Neural cell (in vitro differentiated cells): ENCODE measurements around the gene QSOX2. TPM values are rescaled to one million over a fixed set of nuclear protein-coding genes. Genes with fewer than 3 reads are reported as not detected.

ENCODE experiments used
- H2AFZ ChIP-seq: fragments of 200-600, 300-800 bp; sonication (generic), shearing (Covaris generic); 2 replicates; pipeline ENCODE4 v1.6.0; 2014; ENCODE audit warnings: low read depth, mild to moderate bottlenecking, antibody characterized with exemption, low read length, moderate library complexity
- H3F3A ChIP-seq: fragments of 200-600 bp; shearing (Covaris generic); 2 replicates; pipeline ENCODE4 v1.6.1; 2016; ENCODE audit warnings: mild to moderate bottlenecking, moderate library complexity, mixed read lengths, antibody characterized with exemption, low read length; ENCODE audit not compliant: insufficient read depth, poor library complexity, severe bottlenecking
- H3K27ac ChIP-seq: fragments of 200-600, 300-800 bp; sonication (generic), shearing (Covaris generic); 2 replicates; pipeline ENCODE4 v1.5.1; 2014; ENCODE audit warnings: mild to moderate bottlenecking, low read length, moderate library complexity
- H3K27me3 ChIP-seq: fragments of 300-800, 200-600 bp; sonication (generic), shearing (Covaris generic); 2 replicates; pipeline ENCODE4 v1.6.0; 2014; ENCODE audit warnings: mild to moderate bottlenecking, low read depth, low read length, moderate library complexity; ENCODE audit not compliant: insufficient read depth
- H3K36me3 ChIP-seq: fragments of 300-800, 200-600 bp; sonication (generic), shearing (Covaris generic); 2 replicates; pipeline ENCODE4 v1.5.1; 2014; ENCODE audit warnings: mild to moderate bottlenecking, antibody characterized with exemption, low read length, moderate library complexity; ENCODE audit not compliant: insufficient read depth
- H3K4me2 ChIP-seq: fragments of 300-800, 200-600 bp; sonication (generic), shearing (Covaris generic); 2 replicates; pipeline ENCODE4 v1.6.0; 2014; ENCODE audit warnings: mild to moderate bottlenecking, low read length
- H3K4me3 ChIP-seq: fragments of 300-800, 200-600 bp; sonication (generic), shearing (Covaris generic); 2 replicates; pipeline ENCODE4 v1.5.1; 2014; ENCODE audit warnings: mild to moderate bottlenecking, low read length, moderate library complexity
- H3K79me2 ChIP-seq: fragments of 200-600 bp; shearing (Covaris generic); replicated peaks from 2 replicates; pipeline ENCODE4 v1.6.0; 2014; ENCODE audit warnings: mild to moderate bottlenecking, low read length, moderate library complexity; ENCODE audit not compliant: insufficient read depth
- H3K9ac ChIP-seq: fragments of 300-800, 200-600 bp; sonication (generic), shearing (Covaris generic); 2 replicates; pipeline ENCODE4 v1.6.1; 2016; ENCODE audit warnings: mild to moderate bottlenecking, low read length, mixed read lengths
- H3K9me2 ChIP-seq: fragments of 200-600 bp; shearing (Covaris generic); 2 replicates; pipeline ENCODE4 v1.6.1; 2016; ENCODE audit warnings: mild to moderate bottlenecking, low read length, mixed read lengths; ENCODE audit not compliant: insufficient read depth
- H3K9me3 ChIP-seq: fragments of 200-600, 300-800 bp; sonication (generic), shearing (Covaris generic); 2 replicates; pipeline ENCODE4 v1.6.1; 2016; ENCODE audit warnings: mild to moderate bottlenecking, mixed run types, low read length, moderate library complexity, mixed read lengths
- H4K20me1 ChIP-seq: fragments of 200-600 bp; shearing (Covaris generic); 2 replicates; pipeline ENCODE4 v1.6.1; 2016; ENCODE audit warnings: mild to moderate bottlenecking, mixed run types; ENCODE audit not compliant: insufficient read depth
- EP300 ChIP-seq: fragments of 450-650 bp; conservative IDR thresholded peaks from 2 replicates; pipeline ENCODE4 v1.6.1; 2014; ENCODE audit warnings: antibody characterized with exemption, mild to moderate bottlenecking, moderate library complexity; ENCODE audit not compliant: poor library complexity, severe bottlenecking
- EZH2 ChIP-seq: fragments of 200-600, 300-800 bp; shearing (Covaris generic), sonication (generic); IDR thresholded peaks from 2 replicates; pipeline ENCODE4 v1.6.1; 2014; ENCODE audit warnings: antibody characterized with exemption, low read length, borderline replicate concordance, mild to moderate bottlenecking; ENCODE audit not compliant: insufficient read depth, poor library complexity, severe bottlenecking
- MXI1 ChIP-seq: fragments of 450-650 bp; conservative IDR thresholded peaks from 2 replicates; pipeline ENCODE4 v1.6.1; 2014; ENCODE audit warnings: antibody characterized with exemption, mild to moderate bottlenecking; ENCODE audit not compliant: poor library complexity, severe bottlenecking
- POLR2AphosphoS5 ChIP-seq: IDR thresholded peaks from 2 replicates; pipeline ENCODE4 v1.6.1; 2012
- RAD21 ChIP-seq: fragments of 450-650 bp; conservative IDR thresholded peaks from 2 replicates; pipeline ENCODE4 v1.6.1; 2014; ENCODE audit warnings: antibody characterized with exemption, mild to moderate bottlenecking, moderate library complexity
- SMC3 ChIP-seq: fragments of 450-650 bp; conservative IDR thresholded peaks from 2 replicates; pipeline ENCODE4 v1.6.1; 2014; ENCODE audit warnings: antibody characterized with exemption, mild to moderate bottlenecking, moderate library complexity; ENCODE audit not compliant: poor library complexity
- TAF1 ChIP-seq: IDR thresholded peaks from 2 replicates; pipeline ENCODE4 v1.6.1; 2012; ENCODE audit warnings: low read depth
- polyA plus RNA-seq: library from polyadenylated mRNA; depleted of rRNA; stranded (reverse); fragments of >200 nt; gene quantifications from 2 replicates; pipeline ENCODE4 v1.2.3, GENCODE V29; 2014
- TF ChIP-seq, protein P1 (sequence below): fragments of 450-650 bp; IDR thresholded peaks from 2 replicates; pipeline ENCODE4 v1.5.1; 2014; ENCODE audit warnings: antibody characterized with exemption, mild to moderate bottlenecking, moderate library complexity; ENCODE audit not compliant: poor library complexity, severe bottlenecking
- TF ChIP-seq, protein P2 (sequence below): IDR thresholded peaks from 2 replicates; pipeline ENCODE4 v1.6.1; 2012; ENCODE audit warnings: borderline replicate concordance

Gene QSOX2
- polyA plus RNA-seq, 1 donor from 2014 or later, result 20.7 TPM

DNA sequence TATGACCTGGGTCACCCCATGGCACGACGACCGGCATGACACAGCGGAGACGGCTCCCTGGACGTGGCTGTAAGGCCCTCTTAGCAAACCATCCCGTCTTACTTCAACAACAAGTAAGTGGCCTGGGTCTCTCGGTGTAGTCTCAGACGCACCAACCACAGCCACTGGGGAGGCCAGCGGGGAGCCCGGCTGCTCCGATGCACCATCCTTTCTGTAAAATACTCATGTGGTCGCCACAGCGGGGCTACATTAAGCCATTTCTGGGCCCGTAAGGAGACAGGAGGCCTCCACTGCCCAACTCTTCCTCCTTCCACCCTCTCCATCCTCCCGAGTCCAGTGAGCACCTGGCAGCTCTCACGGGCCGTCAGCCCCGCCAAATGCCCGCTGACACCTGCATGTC is 4.7 kb downstream of the QSOX2 start:
- Histone ChIP-seq H3K9me3 (no peaks in the 10 kb centered on the region), H3K4me3 (no peak overlapping the region), H3K36me3 (no peaks in the 10 kb centered on the region), H3K27me3 (no peaks in the 10 kb centered on the region), H3K79me2 (peaks cover 32% of the 10 kb centered on the region), H3K27ac (no peak overlapping the region), H3K4me2 (no peak overlapping the region), H3K9me2 (no peaks in the 10 kb centered on the region), H3K9ac (no peak overlapping the region), H2AFZ (no peak overlapping the region), H4K20me1 (no peaks in the 10 kb centered on the region), H3F3A (no peaks in the 10 kb centered on the region)
- TF ChIP-seq RAD21, result no peak
- no peak for TF ChIP-seq SMC3
- no peak for TF ChIP-seq EZH2
- no peak for TF ChIP-seq EP300

DNA sequence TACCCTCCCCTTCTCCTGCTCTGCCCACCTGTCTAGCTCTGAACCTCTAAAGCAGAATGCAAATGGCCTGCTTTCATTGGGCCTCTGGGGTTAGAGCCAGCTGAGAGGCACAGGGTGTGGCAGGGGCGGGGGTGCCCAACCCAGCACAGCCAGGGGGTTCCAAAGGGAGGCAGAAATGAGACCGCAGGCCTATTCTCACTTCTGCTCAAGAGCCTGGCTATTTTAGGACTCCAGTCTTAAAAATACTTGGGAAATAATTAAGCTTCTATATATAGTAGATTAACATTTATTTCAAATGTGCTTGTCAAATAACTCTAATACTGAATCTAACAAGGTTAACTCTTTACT is 5.7 kb downstream of the QSOX2 start:
- Histone ChIP-seq H3K9ac (no peak overlapping the region), H3K27ac (no peak overlapping the region), H3F3A (no peaks in the 10 kb centered on the region), H2AFZ (no peak overlapping the region), H3K4me3 (no peak overlapping the region), H3K9me2 (no peaks in the 10 kb centered on the region), H4K20me1 (no peaks in the 10 kb centered on the region), H3K4me2 (no peak overlapping the region), H3K27me3 (no peaks in the 10 kb centered on the region), H3K79me2 (peaks cover 31% of the 10 kb centered on the region), H3K9me3 (no peaks in the 10 kb centered on the region), H3K36me3 (no peaks in the 10 kb centered on the region)
- TF ChIP-seq, protein P1, sequence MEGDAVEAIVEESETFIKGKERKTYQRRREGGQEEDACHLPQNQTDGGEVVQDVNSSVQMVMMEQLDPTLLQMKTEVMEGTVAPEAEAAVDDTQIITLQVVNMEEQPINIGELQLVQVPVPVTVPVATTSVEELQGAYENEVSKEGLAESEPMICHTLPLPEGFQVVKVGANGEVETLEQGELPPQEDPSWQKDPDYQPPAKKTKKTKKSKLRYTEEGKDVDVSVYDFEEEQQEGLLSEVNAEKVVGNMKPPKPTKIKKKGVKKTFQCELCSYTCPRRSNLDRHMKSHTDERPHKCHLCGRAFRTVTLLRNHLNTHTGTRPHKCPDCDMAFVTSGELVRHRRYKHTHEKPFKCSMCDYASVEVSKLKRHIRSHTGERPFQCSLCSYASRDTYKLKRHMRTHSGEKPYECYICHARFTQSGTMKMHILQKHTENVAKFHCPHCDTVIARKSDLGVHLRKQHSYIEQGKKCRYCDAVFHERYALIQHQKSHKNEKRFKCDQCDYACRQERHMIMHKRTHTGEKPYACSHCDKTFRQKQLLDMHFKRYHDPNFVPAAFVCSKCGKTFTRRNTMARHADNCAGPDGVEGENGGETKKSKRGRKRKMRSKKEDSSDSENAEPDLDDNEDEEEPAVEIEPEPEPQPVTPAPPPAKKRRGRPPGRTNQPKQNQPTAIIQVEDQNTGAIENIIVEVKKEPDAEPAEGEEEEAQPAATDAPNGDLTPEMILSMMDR, result no peak
- no peak for TF ChIP-seq SMC3
- no peak for TF ChIP-seq EZH2
- TF ChIP-seq EP300, result no peak
- no peak for TF ChIP-seq RAD21
- TF ChIP-seq, protein P2, sequence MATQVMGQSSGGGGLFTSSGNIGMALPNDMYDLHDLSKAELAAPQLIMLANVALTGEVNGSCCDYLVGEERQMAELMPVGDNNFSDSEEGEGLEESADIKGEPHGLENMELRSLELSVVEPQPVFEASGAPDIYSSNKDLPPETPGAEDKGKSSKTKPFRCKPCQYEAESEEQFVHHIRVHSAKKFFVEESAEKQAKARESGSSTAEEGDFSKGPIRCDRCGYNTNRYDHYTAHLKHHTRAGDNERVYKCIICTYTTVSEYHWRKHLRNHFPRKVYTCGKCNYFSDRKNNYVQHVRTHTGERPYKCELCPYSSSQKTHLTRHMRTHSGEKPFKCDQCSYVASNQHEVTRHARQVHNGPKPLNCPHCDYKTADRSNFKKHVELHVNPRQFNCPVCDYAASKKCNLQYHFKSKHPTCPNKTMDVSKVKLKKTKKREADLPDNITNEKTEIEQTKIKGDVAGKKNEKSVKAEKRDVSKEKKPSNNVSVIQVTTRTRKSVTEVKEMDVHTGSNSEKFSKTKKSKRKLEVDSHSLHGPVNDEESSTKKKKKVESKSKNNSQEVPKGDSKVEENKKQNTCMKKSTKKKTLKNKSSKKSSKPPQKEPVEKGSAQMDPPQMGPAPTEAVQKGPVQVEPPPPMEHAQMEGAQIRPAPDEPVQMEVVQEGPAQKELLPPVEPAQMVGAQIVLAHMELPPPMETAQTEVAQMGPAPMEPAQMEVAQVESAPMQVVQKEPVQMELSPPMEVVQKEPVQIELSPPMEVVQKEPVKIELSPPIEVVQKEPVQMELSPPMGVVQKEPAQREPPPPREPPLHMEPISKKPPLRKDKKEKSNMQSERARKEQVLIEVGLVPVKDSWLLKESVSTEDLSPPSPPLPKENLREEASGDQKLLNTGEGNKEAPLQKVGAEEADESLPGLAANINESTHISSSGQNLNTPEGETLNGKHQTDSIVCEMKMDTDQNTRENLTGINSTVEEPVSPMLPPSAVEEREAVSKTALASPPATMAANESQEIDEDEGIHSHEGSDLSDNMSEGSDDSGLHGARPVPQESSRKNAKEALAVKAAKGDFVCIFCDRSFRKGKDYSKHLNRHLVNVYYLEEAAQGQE, result no peak
- no peak for TF ChIP-seq POLR2AphosphoS5
- TF ChIP-seq MXI1, result no peak
- TF ChIP-seq TAF1, result no peak
